HG02571 (cell line): ENCODE data around the gene CDKL1.

Source experiments
- ATAC-seq: cut with Tn5 transposase; IDR thresholded peaks from one replicate; pipeline ENCODE4 v1.9.1; 2021; ENCODE audit warnings: mild to moderate bottlenecking, moderate library complexity; ENCODE audit not compliant: unreplicated experiment

CDKL1 gene

GRCh38 chr14:50288146-50288545, 108.5 kb downstream of the CDKL1 start:
- no peak for ATAC-seq

DNA sequence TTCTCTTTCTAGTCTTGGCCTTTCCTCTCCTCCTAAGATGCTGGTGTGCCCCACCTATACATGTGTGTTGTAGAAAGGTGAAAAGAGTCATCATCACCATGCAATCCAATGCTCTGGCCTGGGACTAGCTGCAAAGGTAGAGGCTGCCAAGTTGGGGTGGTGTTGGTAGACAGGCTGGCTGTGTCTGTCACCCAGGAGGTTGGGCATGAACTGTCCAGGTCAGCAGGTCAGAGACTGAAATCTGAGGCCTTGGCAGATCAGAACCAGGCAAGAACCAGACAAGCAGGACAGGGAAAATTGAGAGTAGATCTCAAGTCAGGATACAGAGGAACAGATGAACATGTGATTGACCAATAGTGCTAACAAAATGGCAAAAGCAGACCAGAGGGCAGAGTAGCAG, 110.8 kb downstream of the CDKL1 start:
- no peak for ATAC-seq
